Endodermal cell (in vitro differentiated cells): ENCODE data around the gene MMP10. TPM values are rescaled to one million over a fixed set of nuclear protein-coding genes. Genes with fewer than 3 reads are reported as not detected.

Source experiments
- DNase-seq: peaks from one replicate; pipeline ENCODE4 v3.0.0-alpha.2; 2017
- H3K27ac ChIP-seq: 2 replicates; pipeline ENCODE4 v1.5.1; 2013; ENCODE audit warnings: mild to moderate bottlenecking, low read depth, low read length, moderate library complexity
- H3K27me3 ChIP-seq: 2 replicates; pipeline ENCODE4 v1.6.1; 2013; ENCODE audit warnings: mild to moderate bottlenecking, low read length, moderate library complexity; ENCODE audit not compliant: insufficient read depth, control insufficient read depth, poor library complexity, severe bottlenecking
- H3K36me3 ChIP-seq: 2 replicates; pipeline ENCODE4 v1.7.0; 2013; ENCODE audit warnings: mild to moderate bottlenecking, low read length, moderate library complexity; ENCODE audit not compliant: control insufficient read depth, insufficient read depth
- H3K4me1 ChIP-seq: one replicate; pipeline ENCODE4 v1.7.0; 2013; ENCODE audit warnings: low read length; ENCODE audit not compliant: control insufficient read depth, insufficient read depth
- H3K4me3 ChIP-seq: 2 replicates; pipeline ENCODE4 v1.5.1; 2013; ENCODE audit warnings: mild to moderate bottlenecking, low read length, moderate library complexity
- H3K9ac ChIP-seq: 2 replicates; pipeline ENCODE4 v1.6.1; 2013; ENCODE audit warnings: mild to moderate bottlenecking, low read length, moderate library complexity; ENCODE audit not compliant: poor library complexity, severe bottlenecking; ENCODE audit errors: extremely low read depth
- H3K9me3 ChIP-seq: 2 replicates; pipeline ENCODE4 v1.6.1; 2013; ENCODE audit warnings: mild to moderate bottlenecking, low read length, moderate library complexity; ENCODE audit not compliant: control insufficient read depth
- H3K27ac Mint-ChIP-seq: 2 replicates; pipeline ENCODE4 v1.8.0; 2020; ENCODE audit warnings: mixed read lengths
- H3K27me3 Mint-ChIP-seq: 2 replicates; pipeline ENCODE4 v1.8.0; 2021; ENCODE audit warnings: mild to moderate bottlenecking, mixed read lengths; ENCODE audit not compliant: insufficient read depth
- H3K36me3 Mint-ChIP-seq: 2 replicates; pipeline ENCODE4 v1.8.0; 2020; ENCODE audit warnings: low read depth, mixed read lengths
- H3K4me1 Mint-ChIP-seq: 2 replicates; pipeline ENCODE4 v1.8.0; 2020; ENCODE audit warnings: mixed read lengths
- H3K4me3 Mint-ChIP-seq: 2 replicates; pipeline ENCODE4 v1.8.0; 2020; ENCODE audit warnings: mild to moderate bottlenecking, moderate library complexity, mixed read lengths
- H3K9me3 Mint-ChIP-seq: 2 replicates; pipeline ENCODE4 v1.8.0; 2020; ENCODE audit warnings: mild to moderate bottlenecking, mixed read lengths
- WGBS, 2 experiments: methylation state at CpG; one replicate each; pipeline versions ENCODE4 v1.1.5 to v1.1.7; 2013; ENCODE audit warnings: missing lambda C conversion rate in 2 of 2, mixed read lengths in 1 of 2; ENCODE audit not compliant: insufficient coverage in 1 of 2, insufficient read length in 1 of 2; 5-methylcytosine and 5-hydroxymethylcytosine counted together
- total RNA-seq, 2 donors: library from RNA; stranded (reverse); fragmentation: NEBNext Ultra II Directional in 1 of 2; extraction: Animal tissue kit (Norgen Biotek cat#: 25700) in 1 of 2; gene quantifications; 2 replicates in 1 of 2; 3 replicates in 1 of 2; pipeline ENCODE4 v1.2.1, GENCODE V29; 2021
- TF ChIP-seq, protein P1 (sequence below): fragments of 200-600 bp; sonication (generic); conservative IDR thresholded peaks from 2 replicates; pipeline ENCODE4 v1.5.0; 2021; ENCODE audit warnings: antibody characterized with exemption, mild to moderate bottlenecking

Gene MMP10
- total RNA-seq, 2 donors from 2014 or later: not detected

DNA sequence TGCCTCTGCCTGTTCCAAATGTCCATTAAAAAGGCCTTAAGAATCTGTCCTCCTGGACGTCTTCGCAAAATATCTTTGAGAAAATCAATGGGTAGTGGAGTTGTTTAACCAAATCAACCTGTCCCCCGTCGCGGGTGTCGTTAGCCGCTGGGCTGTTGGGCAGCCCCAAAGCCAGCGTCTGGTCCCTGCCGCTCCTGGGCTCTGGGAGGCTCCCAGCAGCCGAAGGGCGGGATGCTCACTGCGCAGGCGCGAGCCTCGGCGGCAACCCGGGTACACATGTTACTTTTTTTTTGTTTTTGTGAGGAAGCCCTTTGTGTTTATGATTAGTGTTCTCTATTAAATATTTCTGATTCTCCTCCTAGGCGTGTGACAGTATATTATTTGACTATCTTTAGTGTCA is 12.6 kb downstream of the MMP10 start:
- Mint-ChIP-seq H3K27me3 (no peaks in the 10 kb centered on the region), H3K27ac (no peak overlapping the region), H3K4me1 (peaks cover 5% of the 10 kb centered on the region), H3K9me3 (no peaks in the 10 kb centered on the region), H3K4me3 (no peak overlapping the region), H3K36me3 (no peaks in the 10 kb centered on the region)
- Histone ChIP-seq H3K9ac (no peak overlapping the region), H3K4me3 (no peak overlapping the region), H3K27me3 (no peaks in the 10 kb centered on the region), H3K9me3 (no peaks in the 10 kb centered on the region), H3K4me1 (no peaks in the 10 kb centered on the region), H3K36me3 (no peaks in the 10 kb centered on the region), H3K27ac (no peak overlapping the region)
- TF ChIP-seq, protein P1, sequence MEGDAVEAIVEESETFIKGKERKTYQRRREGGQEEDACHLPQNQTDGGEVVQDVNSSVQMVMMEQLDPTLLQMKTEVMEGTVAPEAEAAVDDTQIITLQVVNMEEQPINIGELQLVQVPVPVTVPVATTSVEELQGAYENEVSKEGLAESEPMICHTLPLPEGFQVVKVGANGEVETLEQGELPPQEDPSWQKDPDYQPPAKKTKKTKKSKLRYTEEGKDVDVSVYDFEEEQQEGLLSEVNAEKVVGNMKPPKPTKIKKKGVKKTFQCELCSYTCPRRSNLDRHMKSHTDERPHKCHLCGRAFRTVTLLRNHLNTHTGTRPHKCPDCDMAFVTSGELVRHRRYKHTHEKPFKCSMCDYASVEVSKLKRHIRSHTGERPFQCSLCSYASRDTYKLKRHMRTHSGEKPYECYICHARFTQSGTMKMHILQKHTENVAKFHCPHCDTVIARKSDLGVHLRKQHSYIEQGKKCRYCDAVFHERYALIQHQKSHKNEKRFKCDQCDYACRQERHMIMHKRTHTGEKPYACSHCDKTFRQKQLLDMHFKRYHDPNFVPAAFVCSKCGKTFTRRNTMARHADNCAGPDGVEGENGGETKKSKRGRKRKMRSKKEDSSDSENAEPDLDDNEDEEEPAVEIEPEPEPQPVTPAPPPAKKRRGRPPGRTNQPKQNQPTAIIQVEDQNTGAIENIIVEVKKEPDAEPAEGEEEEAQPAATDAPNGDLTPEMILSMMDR: no peak
- no peak for DNase-seq
- 92 to 93% methylated on average over 8 to 17 of the region's 18 CpGs for WGBS, 2 experiments

DNA sequence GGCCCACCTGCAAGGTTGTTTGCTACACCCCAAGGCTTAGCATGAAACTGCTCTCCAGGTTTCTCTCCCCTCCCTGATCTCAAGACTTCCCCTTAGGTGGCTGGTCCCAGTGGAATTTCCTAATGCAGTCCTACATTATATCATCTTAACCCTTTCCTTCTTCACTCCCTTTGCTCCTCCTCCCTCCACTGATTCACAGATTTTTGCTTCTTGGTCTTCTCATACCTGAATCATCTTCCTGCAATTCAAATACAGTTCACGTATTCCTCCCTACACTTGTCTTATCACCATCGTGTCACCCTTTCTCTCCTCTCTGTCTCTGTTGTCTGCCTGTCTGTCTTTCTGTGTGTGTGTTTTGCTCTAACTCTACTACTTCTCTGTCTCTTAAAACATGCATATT is 17.0 kb downstream of the MMP10 start:
- Mint-ChIP-seq H3K9me3 (no peaks in the 10 kb centered on the region), H3K36me3 (no peaks in the 10 kb centered on the region), H3K4me1 (peaks cover 5% of the 10 kb centered on the region), H3K27me3 (no peaks in the 10 kb centered on the region), H3K27ac (no peak overlapping the region), H3K4me3 (no peak overlapping the region)
- Histone ChIP-seq H3K4me3 (no peak overlapping the region), H3K9me3 (no peaks in the 10 kb centered on the region), H3K36me3 (no peaks in the 10 kb centered on the region), H3K9ac (no peak overlapping the region), H3K4me1 (no peaks in the 10 kb centered on the region), H3K27me3 (no peaks in the 10 kb centered on the region), H3K27ac (no peak overlapping the region)
- TF ChIP-seq, protein P1: no peak
- WGBS, 2 experiments: 81 to 86% methylated on average over 2 of the region's 2 CpGs
- no peak for DNase-seq

DNA sequence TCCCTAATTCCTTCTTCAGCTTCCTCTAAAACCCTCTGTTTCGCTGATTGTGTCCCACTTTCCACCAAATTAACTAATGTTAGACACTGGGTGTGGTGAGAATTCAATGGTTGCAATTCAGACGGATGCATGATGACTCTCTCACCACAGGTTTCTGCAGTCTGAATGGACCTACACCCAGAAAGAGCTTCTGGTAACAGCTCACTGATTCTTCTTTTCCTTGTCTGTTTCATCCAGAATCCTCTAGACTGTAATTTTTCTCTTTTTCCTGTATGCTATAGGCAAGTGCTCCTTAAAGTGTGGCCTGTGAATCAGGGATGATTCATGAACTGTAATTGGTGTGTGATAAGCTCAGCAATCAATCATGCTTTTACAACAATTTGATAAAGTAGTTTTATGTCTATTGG is 18.1 kb downstream of the MMP10 start:
- TF ChIP-seq, protein P1: no peak
- Mint-ChIP-seq H3K27ac (no peak overlapping the region), H3K4me1 (peaks cover 5% of the 10 kb centered on the region), H3K36me3 (no peaks in the 10 kb centered on the region), H3K4me3 (no peak overlapping the region), H3K27me3 (no peaks in the 10 kb centered on the region), H3K9me3 (no peaks in the 10 kb centered on the region)
- Histone ChIP-seq H3K27ac (no peak overlapping the region), H3K9ac (no peak overlapping the region), H3K36me3 (no peaks in the 10 kb centered on the region), H3K4me3 (no peak overlapping the region), H3K9me3 (no peaks in the 10 kb centered on the region), H3K27me3 (no peaks in the 10 kb centered on the region), H3K4me1 (no peaks in the 10 kb centered on the region)
- DNase-seq: no peak
- 50 to 80% methylated on average over 1 to 2 of the region's 2 CpGs for WGBS, 2 experiments
